ENCODE data around the gene MUC5AC.

- TF ChIP-seq, protein P1, sequence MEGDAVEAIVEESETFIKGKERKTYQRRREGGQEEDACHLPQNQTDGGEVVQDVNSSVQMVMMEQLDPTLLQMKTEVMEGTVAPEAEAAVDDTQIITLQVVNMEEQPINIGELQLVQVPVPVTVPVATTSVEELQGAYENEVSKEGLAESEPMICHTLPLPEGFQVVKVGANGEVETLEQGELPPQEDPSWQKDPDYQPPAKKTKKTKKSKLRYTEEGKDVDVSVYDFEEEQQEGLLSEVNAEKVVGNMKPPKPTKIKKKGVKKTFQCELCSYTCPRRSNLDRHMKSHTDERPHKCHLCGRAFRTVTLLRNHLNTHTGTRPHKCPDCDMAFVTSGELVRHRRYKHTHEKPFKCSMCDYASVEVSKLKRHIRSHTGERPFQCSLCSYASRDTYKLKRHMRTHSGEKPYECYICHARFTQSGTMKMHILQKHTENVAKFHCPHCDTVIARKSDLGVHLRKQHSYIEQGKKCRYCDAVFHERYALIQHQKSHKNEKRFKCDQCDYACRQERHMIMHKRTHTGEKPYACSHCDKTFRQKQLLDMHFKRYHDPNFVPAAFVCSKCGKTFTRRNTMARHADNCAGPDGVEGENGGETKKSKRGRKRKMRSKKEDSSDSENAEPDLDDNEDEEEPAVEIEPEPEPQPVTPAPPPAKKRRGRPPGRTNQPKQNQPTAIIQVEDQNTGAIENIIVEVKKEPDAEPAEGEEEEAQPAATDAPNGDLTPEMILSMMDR (conservative IDR thresholded peaks at IDR 0.05 in 1 of 2, IDR thresholded peaks at IDR 0.05 in 1 of 2; ENCODE audit: low read depth in 1 of 2, low read length in 2 of 2) = no peak
- no peak for TF ChIP-seq EZH2 (IDR thresholded peaks at IDR 0.05; ENCODE audit: low read length, missing control alignments)
These were observed 22.8 kb upstream of the MUC5AC start for GRCh38 chr11:1134848-1135445.
